Lung (tissue), 12 donors: ENCODE measurements around the gene SLC6A7. TPM values are rescaled to one million over a fixed set of nuclear protein-coding genes. Genes with fewer than 3 reads are reported as not detected.
A peak's percentile ranks its signal among the peaks of the same experiment; 100 is the strongest.
"Not testable (repeated sequence)": the region's sequence is repeated elsewhere in the genome, so short reads cannot be mapped to it uniquely, and the experiment has no call there.

Source experiments
- ATAC-seq: fragments of 200-7000 bp; cut with Tn5 transposase; one replicate; pipeline ENCODE4 v1.9.1; 2020; ENCODE audit warnings: moderate number of reproducible peaks; ENCODE audit not compliant: insufficient read depth, low FRiP score
- DNase-seq, 3 donors: peaks; one replicate each; pipeline ENCODE4 v3.0.0-alpha.2; 2013 to 2017
- H3K27ac ChIP-seq, 2 donors: one replicate each; pipeline ENCODE4 v1.5.1; 2013; ENCODE audit warnings: mild to moderate bottlenecking in 2 of 2, moderate library complexity in 2 of 2, control low read depth in 1 of 2, inconsistent platforms in 1 of 2, low read depth in 1 of 2, low read length in 1 of 2
- H3K27me3 ChIP-seq, 3 donors: one replicate each; pipeline ENCODE4 v1.5.1; 2013; ENCODE audit warnings: low read length in 2 of 3; ENCODE audit not compliant: control insufficient read depth in 3 of 3, insufficient read depth in 3 of 3
- H3K36me3 ChIP-seq, 4 donors: one replicate each; pipeline ENCODE4 v1.5.1; 2013; ENCODE audit warnings: low read length in 4 of 4, mild to moderate bottlenecking in 1 of 4, moderate library complexity in 1 of 4; ENCODE audit not compliant: control insufficient read depth in 4 of 4, insufficient read depth in 4 of 4
- H3K4me1 ChIP-seq, 5 donors: one replicate each; pipeline ENCODE4 v1.5.1; 2013; ENCODE audit warnings: low read length in 5 of 5, mild to moderate bottlenecking in 2 of 5, moderate library complexity in 1 of 5; ENCODE audit not compliant: control insufficient read depth in 5 of 5, insufficient read depth in 5 of 5
- H3K4me3 ChIP-seq: one replicate; pipeline ENCODE4 v1.5.1; 2013; ENCODE audit warnings: mild to moderate bottlenecking, control low read depth, moderate library complexity
- H3K9ac ChIP-seq, 2 donors: one replicate each; pipeline ENCODE4 v1.5.1; 2013; ENCODE audit warnings: low read length in 2 of 2, control low read depth in 1 of 2; ENCODE audit not compliant: insufficient read depth in 1 of 2
- H3K9me3 ChIP-seq, 4 donors: one replicate each; pipeline ENCODE4 v1.5.1; 2013; ENCODE audit warnings: low read length in 3 of 4, mild to moderate bottlenecking in 1 of 4, moderate library complexity in 1 of 4; ENCODE audit not compliant: control insufficient read depth in 4 of 4, insufficient read depth in 3 of 4
- WGBS, 2 donors: extraction: QIAGEN DNeasy Blood & Tissue Kit; methylation state at CpG; one replicate each; pipeline ENCODE4 v1.1.7; 2013; 5-methylcytosine and 5-hydroxymethylcytosine counted together
- polyA plus RNA-seq, 2 donors: library from polyadenylated mRNA; stranded (reverse); fragments of 200-250 nt; gene quantifications; one replicate each; pipeline ENCODE4 v1.2.1, GENCODE V29; 2013
- total RNA-seq, 2 donors: library from RNA; depleted of rRNA in 1 of 2; stranded (reverse); fragments of >200 nt in 1 of 2; gene quantifications; one replicate each; pipeline ENCODE4 v1.2.1, GENCODE V29; 2014 to 2021
- TF ChIP-seq, protein P1 (sequence below): IDR thresholded peaks from 2 replicates; pipeline ENCODE4 v1.5.1; 2012; ENCODE audit warnings: mild to moderate bottlenecking; ENCODE audit errors: control extremely low read depth, extremely low read depth
- donor health status: control.
- donor health status: control.
- donor health status: Bipolar disorder and iron deficiency.
- donor health status: healthy.
- donor health status: DM: yes; HTN: yes; CAD: no.

SLC6A7 gene
- total and polyA plus RNA-seq, 4 donors: 0.02 to 0.06 (median 0.03) TPM; not detected in 1

- TF ChIP-seq, protein P1, sequence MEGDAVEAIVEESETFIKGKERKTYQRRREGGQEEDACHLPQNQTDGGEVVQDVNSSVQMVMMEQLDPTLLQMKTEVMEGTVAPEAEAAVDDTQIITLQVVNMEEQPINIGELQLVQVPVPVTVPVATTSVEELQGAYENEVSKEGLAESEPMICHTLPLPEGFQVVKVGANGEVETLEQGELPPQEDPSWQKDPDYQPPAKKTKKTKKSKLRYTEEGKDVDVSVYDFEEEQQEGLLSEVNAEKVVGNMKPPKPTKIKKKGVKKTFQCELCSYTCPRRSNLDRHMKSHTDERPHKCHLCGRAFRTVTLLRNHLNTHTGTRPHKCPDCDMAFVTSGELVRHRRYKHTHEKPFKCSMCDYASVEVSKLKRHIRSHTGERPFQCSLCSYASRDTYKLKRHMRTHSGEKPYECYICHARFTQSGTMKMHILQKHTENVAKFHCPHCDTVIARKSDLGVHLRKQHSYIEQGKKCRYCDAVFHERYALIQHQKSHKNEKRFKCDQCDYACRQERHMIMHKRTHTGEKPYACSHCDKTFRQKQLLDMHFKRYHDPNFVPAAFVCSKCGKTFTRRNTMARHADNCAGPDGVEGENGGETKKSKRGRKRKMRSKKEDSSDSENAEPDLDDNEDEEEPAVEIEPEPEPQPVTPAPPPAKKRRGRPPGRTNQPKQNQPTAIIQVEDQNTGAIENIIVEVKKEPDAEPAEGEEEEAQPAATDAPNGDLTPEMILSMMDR: no peak
- Histone ChIP-seq H3K9me3 (no peaks in the 10 kb centered on the region), H3K4me3 (no peak overlapping the region), H3K9ac (no peak overlapping the region), H3K27me3 (no peaks in the 10 kb centered on the region), H3K27ac (peak overlapping the region in 1 of 2 donors; percentile 24), H3K4me1 (peaks cover 0 to 39% (median 7%) of the 10 kb centered on the region in 5 donors), H3K36me3 (peaks cover 0 to 7% (median 0%) of the 10 kb centered on the region in 4 donors)
- WGBS, 2 donors: 65 to 81% methylated on average over 3 of the region's 3 CpGs
- ATAC-seq (no peak), DNase-seq (no peak)
Observed at GRCh38 chr5:150245808-150246207, 55.9 kb downstream of the SLC6A7 start.

GRCh38 chr5:150246429-150246828, 56.6 kb downstream of the SLC6A7 start:
- TF ChIP-seq, protein P1: no peak
- no peak for ATAC-seq
- WGBS, 2 donors: 93 to 95% methylated on average over 5 of the region's 5 CpGs

GRCh38 chr5:150246835-150247234, 57.0 kb downstream of the SLC6A7 start:
- Histone ChIP-seq H3K9me3 (no peaks in the 10 kb centered on the region), H3K36me3 (peaks cover 0 to 11% (median 0%) of the 10 kb centered on the region in 4 donors), H3K4me3 (no peak overlapping the region), H3K27me3 (no peaks in the 10 kb centered on the region), H3K27ac (no peak overlapping the region), H3K4me1 (peaks cover 0 to 29% (median 7%) of the 10 kb centered on the region in 5 donors), H3K9ac (no peak overlapping the region)
- ATAC-seq (no peak), DNase-seq (no peak)
- 88 to 91% methylated on average over 5 of the region's 5 CpGs for WGBS, 2 donors
- TF ChIP-seq, protein P1: no peak

More at GRCh38 chr5:150246429-150246828, 56.6 kb downstream of the SLC6A7 start:
- H3K4me1 ChIP-seq: peaks cover 0 to 33% (median 7%) of the 10 kb centered on the region in 5 donors
- no peaks in the 10 kb centered on the region for H3K9me3 ChIP-seq
- H3K36me3 ChIP-seq: peaks cover 0 to 8% (median 0%) of the 10 kb centered on the region in 4 donors
- no peak for DNase-seq
- H3K27me3 ChIP-seq: no peaks in the 10 kb centered on the region
- no peak overlapping the region for H3K9ac ChIP-seq
- H3K27ac ChIP-seq: no peak overlapping the region
- H3K4me3 ChIP-seq: no peak overlapping the region

DNA sequence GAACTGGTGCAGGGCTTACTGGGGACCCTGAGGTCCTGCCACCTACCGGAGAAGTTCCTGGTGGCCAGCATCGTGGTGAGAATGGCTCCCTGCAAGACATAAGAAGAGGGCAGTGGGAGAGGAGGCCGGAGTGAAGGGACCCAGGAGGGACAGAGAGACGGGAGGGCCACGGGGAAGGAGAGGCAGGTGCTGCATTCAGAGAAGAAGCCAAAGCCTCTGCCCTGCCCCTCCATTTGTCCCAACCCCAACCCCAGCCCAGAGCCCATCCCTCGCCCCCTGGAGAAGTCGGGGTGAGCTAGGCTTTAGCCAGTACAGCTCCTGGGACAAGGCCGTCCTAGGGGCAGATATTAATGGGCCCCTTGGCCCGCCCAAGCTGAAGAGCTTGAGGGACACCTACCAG, 57.9 kb downstream of the SLC6A7 start:
- ATAC-seq: no peak
- TF ChIP-seq, protein P1: no peak
- no peak overlapping the region for H3K4me3 ChIP-seq
- H3K4me1 ChIP-seq: peaks cover 0 to 24% (median 7%) of the 10 kb centered on the region in 5 donors
- no peak overlapping the region for H3K9ac ChIP-seq
- no peak overlapping the region for H3K27ac ChIP-seq
- H3K36me3 ChIP-seq: peaks cover 0 to 11% (median 0%) of the 10 kb centered on the region in 4 donors
- H3K27me3 ChIP-seq: no peaks in the 10 kb centered on the region
- no peaks in the 10 kb centered on the region for H3K9me3 ChIP-seq
- 92 to 95% methylated on average over 9 of the region's 9 CpGs for WGBS, 2 donors
- no peak for DNase-seq

- Histone ChIP-seq H3K4me1 (peaks cover 0 to 24% (median 7%) of the 10 kb centered on the region in 5 donors), H3K36me3 (peaks cover 0 to 11% (median 0%) of the 10 kb centered on the region in 4 donors)
- 91 to 92% methylated on average over 6 of the region's 6 CpGs for WGBS, 2 donors
- DNase-seq, H3K9ac ChIP-seq, H3K4me3 ChIP-seq, H3K9me3 ChIP-seq, ATAC-seq, H3K27me3 ChIP-seq, H3K27ac ChIP-seq: not testable (repeated sequence)
Observed at GRCh38 chr5:150248493-150248892, 58.6 kb downstream of the SLC6A7 start.
